CD4-positive, alpha-beta T cell treated with Interleukin-6 for 4 hours (primary cell): ENCODE measurements around the gene POU3F3.

Experiments used
- DNase-seq: peaks from one replicate; pipeline ENCODE4 v3.0.0-alpha.2; 2020; ENCODE audit warnings: mixed read lengths

POU3F3 gene

DNA sequence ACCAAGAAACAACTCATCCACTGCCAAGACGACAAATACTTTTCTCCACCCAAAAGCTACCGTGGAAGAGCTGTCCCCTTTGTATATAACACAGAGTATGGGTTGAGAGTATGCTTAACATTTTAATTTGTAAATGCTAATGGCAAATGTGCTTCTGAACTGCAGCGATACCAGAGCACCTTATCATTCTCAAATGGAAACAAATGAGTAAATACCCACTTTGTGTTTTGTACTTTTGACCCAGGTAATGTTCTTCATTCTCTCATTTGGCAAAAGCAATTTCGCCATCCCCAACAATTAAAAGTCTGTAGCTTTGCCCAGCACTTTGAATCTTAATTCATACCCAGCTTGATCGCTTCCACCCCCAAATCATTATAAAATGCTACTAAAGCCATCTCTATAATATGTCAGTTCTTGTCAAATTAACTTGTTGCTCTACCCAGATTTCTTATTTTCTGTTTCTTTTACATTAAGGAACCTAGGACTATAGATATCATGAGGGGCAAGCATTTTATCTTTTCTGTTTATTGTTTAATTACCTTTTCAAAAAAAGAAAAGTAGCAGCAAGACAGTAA is 6.2 kb upstream of the POU3F3 start:
- no peak for DNase-seq

DNA sequence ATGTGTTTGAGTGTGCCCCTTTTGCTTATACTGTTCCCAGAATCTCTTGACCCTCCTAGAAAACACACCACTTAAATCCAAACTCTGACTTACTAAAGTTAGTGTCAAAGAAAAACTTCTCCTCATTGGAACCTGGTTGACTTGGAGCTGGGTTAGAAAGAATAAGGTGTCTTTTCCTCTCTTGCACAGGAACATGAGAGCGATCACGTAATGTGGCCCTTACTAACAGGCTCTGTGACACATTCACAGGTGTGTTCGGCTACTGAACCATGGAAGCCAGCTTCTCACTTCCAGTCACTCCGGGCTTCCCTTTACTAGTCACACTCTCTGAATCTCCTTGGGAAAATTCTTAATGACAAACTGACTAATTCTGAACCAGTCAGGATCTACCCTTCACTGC is 5.4 kb upstream of the POU3F3 start:
- DNase-seq = no peak

DNA sequence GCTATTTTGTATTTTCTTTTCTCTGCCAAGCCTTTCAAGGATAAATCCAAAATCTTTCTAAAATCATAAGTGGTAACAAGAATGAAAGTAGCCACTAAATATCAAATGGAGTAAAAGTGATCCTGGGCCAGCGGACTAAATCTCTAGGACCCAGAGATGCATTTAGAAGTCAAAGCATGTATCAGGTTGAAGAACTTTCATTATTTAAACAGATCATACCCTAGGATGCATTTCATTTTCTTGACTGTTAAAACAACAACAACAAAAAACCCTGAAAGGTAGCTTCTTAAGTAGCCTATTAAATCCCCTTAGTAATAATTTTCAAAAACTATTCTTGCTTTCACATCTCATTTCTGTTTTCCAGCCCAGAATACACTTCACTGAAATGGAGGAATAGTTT is 4.8 kb upstream of the POU3F3 start:
- DNase-seq = no peak

DNA sequence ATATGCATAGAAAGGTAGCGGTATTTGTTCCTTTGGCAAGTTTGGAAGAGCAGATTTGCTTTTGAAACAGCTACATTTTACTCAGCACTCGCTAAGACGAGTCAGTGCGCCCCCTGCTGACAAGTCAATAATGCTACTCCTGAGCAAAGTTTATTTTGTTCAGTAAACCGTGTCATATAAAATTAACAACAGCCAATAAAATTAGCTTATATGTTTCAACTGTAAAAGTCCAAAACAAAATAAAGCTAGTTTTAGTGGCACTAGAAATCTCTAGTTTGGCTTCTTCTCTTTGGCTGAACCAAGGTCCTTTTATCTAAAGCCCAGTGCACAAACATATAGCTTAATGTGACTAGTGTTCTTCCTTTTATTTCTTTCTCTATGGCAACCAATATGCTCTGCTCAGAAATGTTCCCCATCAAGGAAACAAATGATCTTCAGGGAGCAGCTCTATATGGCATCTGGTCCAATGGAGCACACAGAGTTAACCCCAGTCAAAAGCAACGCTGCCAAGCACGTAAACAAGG is 4.2 kb upstream of the POU3F3 start:
- peak; percentile 53 for DNase-seq

DNA sequence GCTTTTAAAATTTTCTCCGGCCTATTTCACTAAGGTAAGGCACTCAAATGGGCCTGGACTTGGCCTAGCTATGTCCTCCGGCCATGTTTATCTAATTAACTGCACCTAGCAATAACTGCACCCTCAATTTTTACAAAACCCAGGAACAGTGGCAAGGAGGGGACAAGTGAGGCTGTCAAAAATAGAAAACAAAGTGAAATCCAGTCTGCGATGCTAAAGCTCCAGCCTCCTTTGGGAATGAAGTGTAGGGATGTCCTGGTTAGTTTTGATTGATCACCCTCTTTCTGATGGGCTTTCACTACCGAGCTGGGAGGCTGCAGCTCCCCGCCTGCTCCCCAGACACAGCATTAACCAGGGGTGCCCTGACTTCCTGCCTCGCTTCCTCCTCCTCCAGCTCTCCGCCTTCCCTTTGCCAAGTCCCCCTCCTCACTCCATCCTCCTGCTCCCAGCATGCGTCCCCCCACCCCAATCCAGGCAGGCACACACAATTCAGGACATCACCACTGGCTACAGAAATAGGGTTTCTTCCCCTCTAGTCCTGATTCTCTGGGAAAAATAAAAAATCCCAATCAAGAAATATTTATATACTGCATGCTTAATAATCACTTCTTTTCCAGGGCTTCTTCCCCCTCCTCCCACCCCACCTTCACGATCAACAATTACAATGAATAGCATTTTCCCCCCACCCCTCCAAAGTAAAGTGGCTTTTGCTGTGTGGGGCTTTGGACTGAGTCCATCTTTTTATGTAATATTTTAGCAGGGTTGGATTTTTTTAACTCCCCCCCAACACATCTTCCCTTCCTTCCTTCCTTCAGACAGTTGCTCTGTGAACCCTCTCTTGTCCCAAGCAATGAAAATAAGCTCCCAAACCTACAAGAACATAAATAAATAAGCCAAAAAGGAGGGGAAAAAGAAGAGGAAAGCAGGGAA is 3.3 kb upstream of the POU3F3 start:
- DNase-seq = no peak

DNA sequence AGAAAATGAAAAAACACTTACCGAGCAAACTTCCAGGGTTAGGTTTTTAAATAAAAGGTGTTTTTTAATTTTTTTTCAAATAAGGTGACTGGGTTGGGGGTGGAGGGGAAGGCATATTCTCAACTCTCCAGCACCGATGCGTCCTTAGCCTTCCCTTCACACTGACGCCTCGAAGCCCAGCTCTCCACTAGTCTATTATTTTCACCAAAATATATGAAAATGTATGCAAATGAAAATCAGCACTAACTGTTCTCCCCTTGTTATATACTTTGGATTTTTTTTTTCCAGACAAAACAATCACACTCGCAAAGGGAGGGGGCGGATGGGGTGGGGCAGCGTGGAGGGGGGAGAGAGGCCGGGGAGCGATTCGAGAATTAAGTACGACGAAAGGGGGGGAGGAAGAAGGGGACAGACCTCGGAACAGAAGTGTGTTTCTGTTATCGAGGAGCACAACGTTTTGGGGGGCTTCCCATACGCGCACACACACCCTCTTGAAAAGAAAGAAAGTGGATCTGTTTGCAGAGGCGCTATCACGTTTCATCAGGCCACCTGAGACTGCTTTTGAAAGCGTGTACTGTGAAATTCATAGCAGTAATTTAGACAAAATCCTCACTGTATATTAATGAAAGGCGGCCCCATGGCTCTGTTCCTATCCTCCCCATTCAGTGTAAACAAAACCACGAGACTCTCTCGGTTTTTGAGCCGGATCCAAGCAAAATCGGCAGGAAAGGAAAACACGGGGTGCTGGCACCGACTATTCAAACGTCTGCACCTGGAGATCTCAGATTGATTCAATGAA is 2.4 kb upstream of the POU3F3 start:
- DNase-seq = no peak

DNA sequence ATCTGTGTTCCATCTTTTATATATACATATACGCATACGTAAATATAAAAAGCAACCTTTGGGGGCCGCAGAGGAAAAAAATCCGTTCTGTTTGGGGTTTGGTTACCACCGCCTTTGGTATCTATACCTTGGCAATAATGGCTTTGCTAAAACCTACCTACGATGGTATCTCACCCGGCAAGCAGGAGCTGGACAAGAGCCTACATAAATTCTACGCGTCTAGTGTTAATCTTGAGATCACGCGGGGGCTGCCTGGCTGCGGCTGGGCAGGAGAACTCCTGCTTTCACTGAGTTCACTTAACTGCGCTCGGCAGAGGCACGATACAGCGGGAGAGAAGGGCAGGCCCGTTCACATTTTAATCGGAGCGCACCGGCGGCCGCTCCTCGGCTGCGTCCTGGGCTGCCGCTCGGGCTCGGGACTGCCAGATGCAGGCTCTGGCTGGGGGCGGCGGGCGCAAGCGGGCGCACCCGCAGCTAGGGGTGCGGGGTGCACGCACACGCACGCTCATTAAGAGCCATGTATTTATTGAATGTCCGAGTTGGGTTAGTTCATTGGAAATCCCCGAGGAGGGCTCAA is 1.7 kb upstream of the POU3F3 start:
- DNase-seq = no peak

DNA sequence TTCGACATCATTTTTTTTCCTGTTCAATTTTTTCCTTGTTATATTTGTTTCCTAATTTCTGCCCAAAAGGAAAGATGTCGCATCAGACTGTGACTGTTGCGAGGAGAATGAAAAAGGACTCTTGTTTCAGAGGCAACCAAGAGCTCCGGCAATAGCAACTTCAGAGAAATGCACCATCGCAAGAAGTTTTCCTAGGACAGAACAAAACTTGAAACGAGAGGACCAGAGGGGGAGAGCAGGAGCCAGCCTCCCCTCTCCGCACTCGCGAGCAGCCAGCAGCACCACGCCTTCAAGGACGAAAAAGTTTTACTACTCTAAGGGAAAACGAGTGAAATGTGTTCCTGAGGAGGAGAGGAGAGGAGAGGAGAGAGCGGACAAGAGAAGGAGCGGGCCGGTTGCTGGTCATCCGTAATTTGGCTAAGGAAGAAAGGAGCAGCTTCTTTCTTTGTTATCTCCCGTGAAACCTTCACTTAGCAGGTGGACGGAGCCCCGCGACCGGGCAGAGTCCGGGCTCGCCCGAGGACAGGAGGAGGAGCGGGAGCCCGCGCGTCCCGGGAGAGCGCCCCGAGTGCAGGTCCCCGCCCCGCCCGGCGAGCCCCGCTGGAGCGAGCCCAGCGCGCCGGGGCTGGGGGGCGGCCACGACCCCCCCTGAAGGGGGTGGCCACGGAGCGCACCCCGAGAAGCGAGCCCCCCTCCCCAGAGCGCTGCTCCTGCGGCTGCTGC is 744 bp downstream of the POU3F3 start:
- no peak for DNase-seq

DNA sequence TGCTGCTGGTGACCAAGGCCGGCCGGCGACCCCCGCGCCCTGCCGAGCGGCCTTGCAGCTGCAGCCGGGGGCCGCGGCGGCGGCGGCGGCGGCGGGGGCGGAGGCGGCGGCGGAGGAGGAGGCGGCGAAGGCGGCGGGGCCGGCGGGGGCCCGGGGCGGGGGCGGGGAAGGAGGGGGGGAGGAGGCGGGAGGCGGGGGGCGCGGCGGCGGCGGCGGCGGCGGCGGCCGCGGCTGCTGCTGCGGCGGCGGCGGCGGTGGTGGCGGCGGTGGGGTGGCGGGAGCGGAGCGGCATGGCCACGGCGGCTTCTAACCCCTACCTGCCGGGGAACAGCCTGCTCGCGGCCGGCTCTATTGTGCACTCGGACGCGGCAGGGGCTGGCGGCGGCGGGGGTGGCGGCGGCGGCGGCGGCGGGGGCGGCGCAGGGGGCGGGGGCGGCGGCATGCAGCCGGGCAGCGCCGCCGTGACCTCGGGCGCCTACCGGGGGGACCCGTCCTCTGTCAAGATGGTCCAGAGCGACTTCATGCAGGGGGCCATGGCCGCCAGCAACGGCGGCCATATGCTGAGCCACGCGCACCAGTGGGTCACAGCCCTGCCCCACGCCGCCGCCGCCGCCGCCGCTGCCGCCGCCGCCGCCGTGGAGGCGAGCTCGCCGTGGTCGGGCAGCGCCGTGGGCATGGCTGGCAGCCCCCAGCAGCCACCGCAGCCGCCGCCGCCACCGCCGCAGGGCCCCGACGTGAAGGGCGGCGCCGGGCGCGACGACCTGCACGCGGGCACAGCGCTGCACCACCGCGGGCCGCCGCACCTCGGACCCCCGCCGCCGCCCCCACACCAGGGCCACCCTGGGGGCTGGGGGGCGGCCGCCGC is 1.5 kb downstream of the POU3F3 start:
- DNase-seq = no peak

DNA sequence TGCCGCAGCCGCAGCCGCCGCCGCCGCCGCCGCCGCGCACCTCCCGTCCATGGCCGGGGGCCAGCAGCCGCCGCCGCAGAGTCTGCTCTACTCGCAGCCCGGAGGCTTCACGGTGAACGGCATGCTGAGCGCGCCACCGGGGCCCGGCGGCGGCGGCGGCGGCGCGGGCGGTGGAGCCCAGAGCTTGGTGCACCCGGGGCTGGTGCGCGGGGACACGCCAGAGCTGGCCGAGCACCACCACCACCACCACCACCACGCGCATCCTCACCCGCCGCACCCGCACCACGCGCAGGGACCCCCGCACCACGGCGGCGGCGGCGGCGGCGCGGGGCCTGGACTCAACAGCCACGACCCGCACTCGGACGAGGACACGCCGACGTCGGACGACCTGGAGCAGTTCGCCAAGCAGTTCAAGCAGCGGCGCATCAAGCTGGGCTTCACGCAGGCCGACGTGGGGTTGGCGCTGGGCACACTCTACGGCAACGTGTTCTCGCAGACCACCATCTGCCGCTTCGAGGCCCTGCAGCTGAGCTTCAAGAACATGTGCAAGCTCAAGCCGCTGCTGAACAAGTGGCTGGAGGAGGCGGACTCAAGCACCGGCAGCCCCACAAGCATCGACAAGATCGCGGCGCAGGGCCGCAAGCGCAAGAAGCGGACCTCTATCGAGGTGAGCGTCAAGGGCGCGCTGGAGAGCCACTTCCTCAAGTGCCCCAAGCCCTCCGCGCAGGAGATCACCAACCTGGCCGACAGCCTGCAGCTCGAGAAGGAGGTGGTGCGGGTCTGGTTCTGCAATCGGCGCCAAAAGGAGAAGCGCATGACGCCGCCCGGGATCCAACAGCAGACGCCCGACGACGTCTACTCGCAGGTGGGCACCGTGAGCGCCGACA is 2.4 kb downstream of the POU3F3 start:
- no peak for DNase-seq

DNA sequence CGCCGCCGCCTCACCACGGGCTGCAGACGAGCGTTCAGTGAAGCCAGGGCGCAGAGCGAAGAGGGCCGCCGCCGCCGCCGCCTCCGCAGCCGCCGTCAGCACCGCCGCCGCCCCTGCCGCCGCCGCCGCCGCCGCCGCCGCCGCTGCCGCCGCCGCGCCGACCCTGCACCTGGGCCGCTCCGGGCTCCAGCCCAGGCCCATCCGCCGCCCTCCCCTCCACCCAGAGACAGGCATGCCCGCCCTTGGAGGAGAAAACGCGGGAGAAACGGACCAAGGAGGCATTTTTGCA is 3.0 kb downstream of the POU3F3 start:
- no peak for DNase-seq

DNA sequence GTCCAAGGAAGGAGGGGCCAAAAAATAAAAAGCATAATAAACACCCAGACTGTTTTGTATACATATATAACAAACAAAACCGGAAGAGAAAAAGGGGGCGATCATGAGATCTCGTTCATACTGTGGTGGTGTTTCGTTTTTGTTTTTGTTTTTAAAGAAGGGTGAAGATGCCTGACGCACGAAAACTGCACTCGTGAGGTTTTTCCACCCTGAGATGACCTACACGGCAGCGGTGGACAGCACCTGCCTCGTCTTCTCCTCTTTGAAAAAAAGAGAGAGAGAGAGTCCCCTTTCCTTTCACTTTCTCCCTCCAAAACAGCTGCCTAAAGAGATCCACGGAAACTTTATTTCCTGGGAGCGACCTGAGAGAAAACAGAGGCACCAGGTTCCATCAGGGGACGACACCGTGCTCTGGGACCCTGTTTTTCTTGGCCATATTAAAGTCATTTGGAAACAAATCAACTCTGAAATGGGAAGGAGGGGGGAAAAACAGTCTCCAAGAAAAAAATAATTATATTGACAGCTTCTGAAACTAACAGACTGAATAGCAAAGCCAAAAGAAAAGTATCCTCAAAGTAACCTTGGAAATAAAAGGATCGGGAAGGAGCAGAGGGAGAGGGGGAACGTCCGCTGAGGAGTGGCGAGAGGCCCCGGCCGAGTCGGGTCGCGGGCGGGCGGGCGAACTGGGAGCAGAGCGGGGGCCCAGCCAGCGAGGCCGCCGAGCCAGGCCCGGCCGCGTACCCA is 3.5 kb downstream of the POU3F3 start:
- DNase-seq = no peak

DNA sequence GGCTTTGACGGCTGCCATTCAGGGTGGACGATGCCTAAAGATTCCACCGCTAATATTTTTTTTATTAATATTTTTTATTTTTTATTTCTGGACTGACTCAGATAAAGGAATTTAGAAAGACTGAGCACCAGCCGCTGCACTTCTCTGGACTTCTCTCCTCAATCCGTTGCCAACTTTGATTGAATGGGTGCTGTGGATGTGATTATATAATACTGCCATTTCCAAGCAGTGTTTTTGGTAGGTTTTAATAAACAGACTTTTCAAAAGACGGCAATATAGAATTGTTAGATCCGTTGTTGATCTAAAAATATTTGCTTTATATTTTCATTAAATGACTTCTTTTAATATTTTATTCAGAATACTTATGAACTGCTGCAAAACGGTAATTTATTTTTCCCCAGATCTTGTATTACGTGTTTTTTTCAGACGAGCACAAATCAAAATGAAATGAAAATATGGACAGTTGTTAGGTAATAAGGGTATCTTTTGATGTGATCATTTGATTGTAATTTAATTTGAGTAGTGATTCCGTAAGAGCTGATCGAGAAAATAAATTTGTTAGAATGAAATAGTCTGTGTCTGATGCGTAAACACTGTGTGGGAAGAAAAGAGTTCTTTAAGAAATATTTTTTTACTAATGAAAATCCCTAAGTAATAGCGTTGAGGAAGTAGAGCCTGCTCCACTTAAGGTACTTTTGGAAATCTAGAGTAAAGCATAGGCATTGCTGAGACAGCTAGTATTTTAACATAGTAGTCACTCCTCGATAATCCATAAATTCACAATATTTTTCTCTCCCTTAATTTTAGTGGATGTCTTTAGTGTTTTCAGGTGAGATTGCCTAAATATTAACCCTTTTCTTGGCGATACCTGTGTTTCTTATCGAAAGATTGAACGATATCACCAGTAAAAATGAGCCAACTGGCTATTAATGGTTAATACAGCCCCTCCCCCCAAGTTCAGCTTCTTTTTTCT is 4.4 kb downstream of the POU3F3 start:
- DNase-seq = no peak

DNA sequence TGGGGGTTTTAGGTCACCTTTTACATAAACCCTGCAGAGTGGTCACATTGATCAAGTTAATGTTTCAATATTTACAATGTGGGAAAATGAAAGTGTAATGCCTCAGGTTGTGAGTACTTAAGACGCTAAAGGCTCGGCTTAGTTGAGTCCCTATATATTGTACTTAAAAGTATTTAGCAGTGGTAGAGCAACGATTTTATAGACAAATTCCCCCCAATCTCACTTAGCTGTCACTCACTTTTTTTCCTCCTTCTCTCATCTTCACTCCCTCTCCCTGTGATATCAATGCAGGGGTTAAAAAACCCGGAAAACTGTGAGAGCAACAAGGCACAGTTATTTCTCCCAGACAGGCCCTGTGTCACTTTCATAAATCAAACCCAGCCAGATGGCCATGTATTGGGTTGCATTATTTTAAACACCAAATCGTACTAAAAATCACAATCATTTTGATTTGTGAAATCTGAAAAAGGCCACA is 5.4 kb downstream of the POU3F3 start:
- DNase-seq = no peak

DNA sequence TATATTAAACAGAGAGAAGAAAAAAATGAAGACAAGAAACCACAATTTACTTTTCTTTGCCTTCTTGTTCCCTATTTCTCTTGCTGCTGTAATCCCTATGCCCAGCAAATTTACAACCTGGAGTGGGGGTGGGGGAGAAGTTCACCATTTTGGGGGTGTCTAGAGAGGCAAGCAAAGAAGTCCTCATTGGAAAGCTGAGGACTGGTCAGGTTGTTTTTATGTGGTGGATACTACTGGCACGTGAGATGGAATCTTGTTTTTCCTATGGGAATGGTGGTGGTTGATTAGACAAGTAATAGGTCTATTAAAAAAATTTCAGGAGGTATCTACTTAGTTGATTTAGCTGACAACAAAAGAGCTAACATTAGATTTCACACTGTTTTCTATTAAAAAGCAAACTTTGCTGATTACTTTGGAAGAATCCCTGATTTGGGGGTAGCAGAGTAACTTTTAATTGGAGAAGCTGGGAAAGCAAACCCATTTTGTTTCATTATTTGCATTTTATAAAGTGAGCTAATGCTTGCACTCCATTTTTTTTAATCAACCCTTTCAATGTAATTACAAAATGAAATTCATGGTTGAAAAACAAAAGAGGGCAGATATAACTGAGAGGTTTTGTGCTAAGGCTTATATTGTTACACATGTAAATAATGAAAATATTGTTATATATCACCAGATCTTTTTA is 6.0 kb downstream of the POU3F3 start:
- DNase-seq = no peak

DNA sequence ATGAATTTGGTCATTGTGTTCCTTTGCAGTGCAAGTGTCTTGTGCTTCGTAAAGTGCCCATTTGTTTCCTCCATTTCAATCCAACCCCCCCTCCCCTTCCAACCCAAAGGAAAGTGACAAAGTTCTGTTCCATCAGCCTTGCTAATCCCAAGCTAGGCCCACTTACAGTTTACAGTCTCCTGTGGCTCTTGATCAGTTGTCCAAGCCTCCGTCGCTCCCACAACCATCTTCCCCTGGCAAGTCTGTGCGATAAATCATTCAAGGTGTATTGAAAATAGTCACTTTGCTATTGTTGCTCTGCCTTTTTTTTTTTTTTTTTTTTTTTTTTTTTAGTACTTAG is 6.5 kb downstream of the POU3F3 start:
- DNase-seq = no peak

DNA sequence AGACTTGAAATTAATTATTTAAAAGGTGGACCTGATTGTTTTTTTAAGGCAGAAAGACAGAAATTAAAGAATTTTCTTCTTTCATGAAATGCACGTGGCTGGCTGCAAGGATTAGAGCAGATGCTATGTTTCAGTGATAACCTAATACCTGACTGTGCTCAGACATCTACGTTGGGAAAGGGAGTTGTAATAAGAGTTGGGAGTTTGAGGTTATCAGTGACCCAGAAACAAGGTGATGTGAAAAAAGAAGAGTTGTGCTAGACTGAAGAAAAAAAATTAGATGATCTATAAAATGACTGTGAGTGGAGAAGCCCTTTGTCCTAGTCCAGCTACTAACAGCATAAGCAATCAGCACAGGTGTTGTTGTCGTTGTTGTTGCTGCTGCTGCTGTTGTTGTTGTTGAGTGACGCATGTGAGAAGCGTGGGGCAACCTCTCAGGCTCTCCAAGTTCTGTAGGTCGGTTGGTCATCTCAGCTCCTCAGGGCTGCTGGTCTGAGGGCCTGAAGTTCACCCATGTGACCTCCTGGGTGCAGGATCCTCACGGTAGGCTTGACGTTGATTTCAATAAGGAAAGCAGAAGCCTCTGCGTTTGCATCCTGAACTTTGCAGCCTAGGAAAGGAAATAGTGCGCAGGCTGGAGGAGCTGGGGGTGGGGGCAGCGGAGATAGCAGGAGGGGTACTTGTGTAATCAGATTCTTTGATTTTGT is 7.6 kb downstream of the POU3F3 start:
- DNase-seq = no peak
